H1 (cell line): ENCODE results near the gene AP3B2. TPM values are rescaled to one million over a fixed set of nuclear protein-coding genes. Genes with fewer than 3 reads are reported as not detected.

Experiments
- CBX5 ChIP-seq: fragments of 300-800, 300-1000 bp; sonication (generic); IDR thresholded peaks from 2 replicates; pipeline ENCODE4 v1.7.1; 2016; ENCODE audit warnings: antibody characterized with exemption, low read length, low read depth
- CHD1 ChIP-seq: IDR thresholded peaks from 2 replicates; pipeline ENCODE4 v1.6.1; 2012; ENCODE audit warnings: low read depth, low read length, improper control_type of control experiment
- EZH2 ChIP-seq: fragments of 200-600 bp; sonication (generic); IDR thresholded peaks from 2 replicates; pipeline ENCODE4 v1.7.1; 2012; ENCODE audit warnings: low read depth, mild to moderate bottlenecking, moderate library complexity, low read length, inconsistent platforms; ENCODE audit not compliant: severe bottlenecking
- FOSL1 ChIP-seq: IDR thresholded peaks from 2 replicates; pipeline ENCODE4 v1.6.1; 2011; ENCODE audit warnings: mild to moderate bottlenecking, low read depth, low read length, moderate library complexity; ENCODE audit not compliant: insufficient read depth
- GABPA ChIP-seq: IDR thresholded peaks from 2 replicates; pipeline ENCODE4 v1.6.1; 2011; ENCODE audit warnings: mild to moderate bottlenecking, low read length, moderate library complexity, borderline replicate concordance; ENCODE audit not compliant: insufficient read depth
- HDAC2 ChIP-seq, 2 experiments: fragments of 300-600 bp in 1 of 2; sonication (generic) in 1 of 2; IDR thresholded peaks; 2 replicates each; pipeline ENCODE4 v1.6.1; 2011 to 2012; ENCODE audit warnings: low read depth in 2 of 2, low read length in 2 of 2, mild to moderate bottlenecking in 2 of 2, moderate library complexity in 2 of 2, borderline replicate concordance in 1 of 2, inconsistent platforms in 1 of 2
- KDM4A ChIP-seq: IDR thresholded peaks from one replicate; pipeline ENCODE4 v1.7.1; 2012; ENCODE audit warnings: low read depth, mild to moderate bottlenecking, moderate library complexity, low read length, inconsistent platforms; ENCODE audit not compliant: severe bottlenecking
- NANOG ChIP-seq: IDR thresholded peaks from 2 replicates; pipeline ENCODE4 v1.6.1; 2011; ENCODE audit warnings: low read length, low read depth, mild to moderate bottlenecking, inconsistent platforms; ENCODE audit not compliant: insufficient read depth, poor library complexity, severe bottlenecking
- POU5F1 ChIP-seq: IDR thresholded peaks from 2 replicates; pipeline ENCODE4 v1.6.1; 2011; ENCODE audit warnings: low read depth, mild to moderate bottlenecking, low read length, moderate library complexity
- RNF2 ChIP-seq: fragments of 200-900, 300-1000 bp; sonication (generic); IDR thresholded peaks from 2 replicates; pipeline ENCODE4 v1.7.1; 2016; ENCODE audit warnings: borderline replicate concordance, low read depth, mild to moderate bottlenecking, antibody characterized with exemption, low read length; ENCODE audit not compliant: poor library complexity, severe bottlenecking; ENCODE audit errors: missing control alignments
- RXRA ChIP-seq: IDR thresholded peaks from 2 replicates; pipeline ENCODE4 v1.6.1; 2011; ENCODE audit warnings: low read depth, mild to moderate bottlenecking, low read length, moderate library complexity; ENCODE audit not compliant: insufficient read depth
- SIRT6 ChIP-seq: IDR thresholded peaks from one replicate; pipeline ENCODE4 v1.7.1; 2012; ENCODE audit warnings: low read length, inconsistent platforms
- SP2 ChIP-seq: IDR thresholded peaks from 2 replicates; pipeline ENCODE4 v1.6.1; 2012; ENCODE audit warnings: mild to moderate bottlenecking, low read length, inconsistent platforms
- TAF1 ChIP-seq: IDR thresholded peaks from 2 replicates; pipeline ENCODE4 v1.6.1; 2011; ENCODE audit warnings: mild to moderate bottlenecking, low read depth, low read length
- YY1 ChIP-seq: IDR thresholded peaks from 2 replicates; pipeline ENCODE4 v1.6.1; 2011; ENCODE audit warnings: low read depth, mild to moderate bottlenecking, low read length
- ZNF274 ChIP-seq: IDR thresholded peaks from 2 replicates; pipeline ENCODE4 v1.7.0; 2012; ENCODE audit warnings: low read length, borderline replicate concordance; ENCODE audit errors: extremely low read depth
- polyA plus RNA-seq, 7 experiments: library from polyadenylated mRNA; depleted of rRNA in 3 of 7; stranded (reverse) in 5 of 7; unstranded in 2 of 7; fragments of >200 nt in 5 of 7; fragments of 200-250 nt in 2 of 7; gene quantifications; 1 replicate in 5 of 7; 2 replicates in 1 of 7; 4 replicates in 1 of 7; pipeline versions ENCODE4 v1.2.1 to v1.2.3, GENCODE V29; 2011 to 2013; ENCODE audit warnings: missing spikeins in 2 of 7, mixed read lengths in 2 of 7
- total RNA-seq: library from RNA; stranded (reverse); fragmentation: NEBNext Ultra II Directional; extraction: Animal tissue kit (Norgen Biotek cat#: 25700); gene quantifications from 2 replicates; pipeline ENCODE4 v1.2.1, GENCODE V29; 2021
- TF ChIP-seq, protein P1 (sequence below): IDR thresholded peaks from 2 replicates; pipeline ENCODE4 v1.6.1; 2011; ENCODE audit warnings: low read length, improper control_type of control experiment
- TF ChIP-seq, protein P2 (sequence below): IDR thresholded peaks from 2 replicates; pipeline ENCODE4 v1.6.1; 2012; ENCODE audit warnings: low read length, inconsistent platforms
- TF ChIP-seq, protein P3 (sequence below): IDR thresholded peaks from 2 replicates; pipeline ENCODE4 v1.6.1; 2011; ENCODE audit warnings: low read depth, mild to moderate bottlenecking, low read length; ENCODE audit not compliant: insufficient read depth

Gene AP3B2
- total and polyA plus RNA-seq, 2 of the 8 experiments (the other 6 are each of a cell fraction or from before 2014, with no cell fraction given): 21.8 to 25.7 TPM

GRCh38 chr15:82749951-82750830 lies 40.5 kb upstream of the AP3B2 start (continued):
- TF ChIP-seq CBX5 (no peak), SP2 (no peak), YY1 (no peak), HDAC2 (IDR thresholded peaks at IDR 0.05; ENCODE audit: borderline replicate concordance in 1 of 2, low read depth in 2 of 2, low read length in 2 of 2) (peak; percentile 87 to 98; a peak in 3 of 4 replicates), SIRT6 (no peak), POU5F1 (no peak), RNF2 (no peak), NANOG (no peak), TAF1 (peak; percentile 75), CHD1 (no peak), KDM4A (peak; percentile 89), ZNF274 (no peak), GABPA (peak; percentile 78; the same call in 1 of the 2 replicates), RXRA (no peak), EZH2 (no peak), FOSL1 (no peak)
- TF ChIP-seq, protein P1, sequence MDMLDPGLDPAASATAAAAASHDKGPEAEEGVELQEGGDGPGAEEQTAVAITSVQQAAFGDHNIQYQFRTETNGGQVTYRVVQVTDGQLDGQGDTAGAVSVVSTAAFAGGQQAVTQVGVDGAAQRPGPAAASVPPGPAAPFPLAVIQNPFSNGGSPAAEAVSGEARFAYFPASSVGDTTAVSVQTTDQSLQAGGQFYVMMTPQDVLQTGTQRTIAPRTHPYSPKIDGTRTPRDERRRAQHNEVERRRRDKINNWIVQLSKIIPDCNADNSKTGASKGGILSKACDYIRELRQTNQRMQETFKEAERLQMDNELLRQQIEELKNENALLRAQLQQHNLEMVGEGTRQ: no peak
- TF ChIP-seq, protein P2, sequence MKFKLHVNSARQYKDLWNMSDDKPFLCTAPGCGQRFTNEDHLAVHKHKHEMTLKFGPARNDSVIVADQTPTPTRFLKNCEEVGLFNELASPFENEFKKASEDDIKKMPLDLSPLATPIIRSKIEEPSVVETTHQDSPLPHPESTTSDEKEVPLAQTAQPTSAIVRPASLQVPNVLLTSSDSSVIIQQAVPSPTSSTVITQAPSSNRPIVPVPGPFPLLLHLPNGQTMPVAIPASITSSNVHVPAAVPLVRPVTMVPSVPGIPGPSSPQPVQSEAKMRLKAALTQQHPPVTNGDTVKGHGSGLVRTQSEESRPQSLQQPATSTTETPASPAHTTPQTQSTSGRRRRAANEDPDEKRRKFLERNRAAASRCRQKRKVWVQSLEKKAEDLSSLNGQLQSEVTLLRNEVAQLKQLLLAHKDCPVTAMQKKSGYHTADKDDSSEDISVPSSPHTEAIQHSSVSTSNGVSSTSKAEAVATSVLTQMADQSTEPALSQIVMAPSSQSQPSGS: 0 out of 2 replicates have a peak, but pooled peaks have one; percentile 37
- TF ChIP-seq, protein P3, sequence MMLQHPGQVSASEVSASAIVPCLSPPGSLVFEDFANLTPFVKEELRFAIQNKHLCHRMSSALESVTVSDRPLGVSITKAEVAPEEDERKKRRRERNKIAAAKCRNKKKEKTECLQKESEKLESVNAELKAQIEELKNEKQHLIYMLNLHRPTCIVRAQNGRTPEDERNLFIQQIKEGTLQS: no peak
